Astrocyte (in vitro differentiated cells and primary cell): ENCODE results near the gene GP5.

Experiments used
- CTCF ChIP-seq: IDR thresholded peaks from 2 replicates; pipeline ENCODE4 v1.5.1; 2011; ENCODE audit warnings: low read depth, mild to moderate bottlenecking, inconsistent platforms, low read length, moderate library complexity; ENCODE audit not compliant: insufficient read depth
- EZH2 ChIP-seq: IDR thresholded peaks from 2 replicates; pipeline ENCODE4 v1.6.1; 2012; ENCODE audit warnings: mild to moderate bottlenecking, low read length, inconsistent platforms; ENCODE audit not compliant: insufficient read depth

DNA sequence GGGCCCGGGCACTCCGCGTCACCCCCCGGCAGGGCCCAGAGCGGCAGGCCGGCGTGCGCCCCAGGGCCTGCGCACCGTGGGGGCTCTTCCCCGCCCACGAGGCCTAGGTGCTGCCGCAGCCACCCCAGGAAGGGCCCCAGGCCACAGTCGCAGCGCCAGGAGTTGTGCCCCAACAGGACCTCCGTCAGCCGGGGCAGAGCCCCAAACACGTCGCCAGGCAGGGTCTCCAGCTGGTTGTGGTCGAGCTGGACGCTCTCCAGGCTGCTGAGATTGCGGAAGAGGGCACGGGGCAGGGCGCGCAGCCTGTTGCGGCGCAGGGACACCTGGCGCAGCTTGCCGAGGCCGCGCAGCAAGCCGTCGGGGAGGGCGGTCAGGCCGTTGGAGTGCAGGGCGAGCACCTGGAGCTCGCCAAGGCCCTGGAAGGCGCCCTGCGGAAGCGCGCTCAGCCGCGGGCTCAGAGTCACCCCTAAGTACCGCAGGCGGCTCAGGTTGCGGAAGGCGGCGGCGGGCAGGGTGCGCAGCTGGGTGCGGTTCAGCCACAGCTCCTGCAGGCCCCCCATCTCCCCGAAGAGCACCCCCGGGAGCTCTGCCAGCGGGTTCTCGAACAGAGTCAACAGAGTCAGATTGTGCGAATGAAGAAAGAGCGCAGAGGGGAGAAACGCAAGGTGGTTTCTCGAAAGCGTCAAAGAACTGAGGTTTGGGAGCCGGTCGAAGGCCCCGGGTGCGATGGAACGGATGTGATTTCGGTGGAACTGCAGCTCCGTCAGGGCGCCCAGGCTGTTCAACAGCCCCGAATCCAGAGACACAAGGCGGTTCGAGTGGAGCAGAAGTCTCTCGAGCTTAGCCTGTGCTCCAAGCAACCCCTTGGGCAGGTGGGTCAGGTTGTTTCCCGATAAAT lies 2.0 kb downstream of the GP5 start:
- TF ChIP-seq CTCF = no peak
- TF ChIP-seq EZH2 = no peak
